CD4-positive, alpha-beta T cell treated with Interleukin-10 for 1 hour (primary cell): ENCODE results near the gene ALDH1B1.

Experiments
- DNase-seq: peaks from one replicate; pipeline ENCODE4 v3.0.0-alpha.2; 2020

ALDH1B1 gene

GRCh38 chr9:38417003-38417945 lies 24.8 kb downstream of the ALDH1B1 start:
- peak; percentile 34 for DNase-seq

GRCh38 chr9:38418366-38418765 lies 25.9 kb downstream of the ALDH1B1 start:
- no peak for DNase-seq

DNA sequence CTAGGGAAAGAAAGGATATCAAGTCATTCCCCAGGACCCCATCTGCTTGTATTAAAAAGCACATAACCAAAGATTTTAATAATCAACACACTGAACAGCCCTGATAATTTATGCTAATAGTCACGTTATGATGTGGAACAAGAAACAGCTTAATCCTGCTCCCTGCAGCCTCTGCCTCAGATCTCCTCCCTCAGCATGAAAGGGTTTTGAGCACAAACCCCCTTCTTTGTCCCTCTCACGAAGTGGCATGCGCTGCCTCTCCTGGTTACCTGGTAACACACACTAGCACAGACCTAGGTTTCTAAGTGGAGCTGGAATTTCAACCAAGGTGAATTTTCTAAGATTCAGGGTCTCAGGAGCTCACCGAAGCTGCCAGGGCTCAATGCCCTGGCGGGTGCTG lies 26.7 kb downstream of the ALDH1B1 start:
- DNase-seq, result no peak

DNA sequence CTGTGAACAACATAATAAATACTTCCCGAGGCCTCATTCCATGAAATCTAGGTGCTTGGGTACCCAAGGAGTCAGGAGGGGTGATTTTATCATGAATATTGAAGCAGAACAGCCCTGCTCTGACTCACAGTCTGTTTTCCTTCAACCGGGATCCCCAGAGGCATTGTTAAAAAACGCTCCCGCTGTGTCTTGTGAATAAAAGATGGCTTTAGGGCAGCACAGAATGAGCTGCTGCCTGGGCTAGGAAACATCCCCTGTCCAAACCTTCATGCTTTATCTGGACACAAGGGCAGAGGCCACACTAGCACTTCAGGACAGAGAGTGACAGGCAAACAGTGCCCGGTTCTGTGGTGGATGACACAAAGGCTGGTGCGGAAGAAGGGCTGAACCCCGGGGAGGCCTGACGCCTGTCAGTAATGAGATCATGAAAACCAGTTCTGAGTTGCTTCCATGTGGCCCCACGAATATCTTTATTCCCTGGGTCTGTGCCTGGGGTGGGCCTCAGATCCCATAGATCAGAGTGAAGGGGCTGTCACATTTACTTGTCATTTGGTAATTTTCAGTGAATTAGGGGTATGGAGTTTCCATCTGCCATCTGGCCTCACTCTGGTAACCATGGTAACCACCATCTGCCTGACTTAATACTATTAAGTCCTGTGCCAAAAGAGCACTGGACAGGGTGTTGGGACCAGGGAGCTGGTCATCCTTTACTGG lies 29.2 kb downstream of the ALDH1B1 start:
- DNase-seq, result no peak

DNA sequence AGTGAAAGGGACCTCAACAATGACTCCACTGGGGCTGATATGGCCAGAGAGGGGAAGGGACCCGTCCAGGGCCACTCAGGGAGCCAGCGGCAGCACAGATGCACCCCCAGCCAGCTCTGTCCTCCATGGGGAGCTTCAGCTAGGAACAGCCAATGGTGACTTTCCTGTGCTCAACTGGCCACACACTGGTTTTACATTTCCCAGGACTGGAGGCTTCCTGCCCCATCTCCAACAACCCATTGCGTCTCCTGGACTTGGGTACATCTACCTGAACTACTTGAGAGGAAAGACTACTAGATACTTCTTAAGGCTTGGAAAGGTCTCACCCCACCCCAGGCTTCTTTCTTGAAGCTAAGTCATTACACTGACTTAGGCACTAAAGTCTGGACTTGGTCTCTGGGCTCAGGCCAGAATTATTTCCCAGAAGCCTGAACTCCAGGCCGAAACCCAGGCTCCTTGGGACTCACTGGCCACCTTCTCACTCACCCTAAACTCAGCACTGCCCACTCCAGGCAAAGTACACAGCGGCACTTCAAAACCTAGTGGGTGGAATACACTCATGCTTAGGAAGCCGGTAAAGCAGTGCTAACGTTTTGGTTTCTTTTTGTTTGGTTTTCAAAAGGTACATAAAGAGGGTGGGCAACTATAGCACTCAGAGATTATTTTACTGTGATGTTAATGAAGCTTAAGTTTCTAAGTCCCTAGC lies 30.2 kb downstream of the ALDH1B1 start:
- no peak for DNase-seq

GRCh38 chr9:38423273-38423972 lies 30.9 kb downstream of the ALDH1B1 start:
- DNase-seq, result no peak

GRCh38 chr9:38423973-38424843 lies 31.7 kb downstream of the ALDH1B1 start, which contains the start of gene IGFBPL1:
IGFBPL1 (minus strand) TSS chr9:38424454; CDS start chr9:38424424, 30 bp downstream.
- no peak for DNase-seq

- DNase-seq, result no peak
These were observed 32.4 kb downstream of the ALDH1B1 start for GRCh38 chr9:38424918-38425317.

- DNase-seq, result no peak
These were observed 35.6 kb downstream of the ALDH1B1 start for GRCh38 chr9:38428062-38428461.

- DNase-seq, result no peak
These were observed 38.6 kb downstream of the ALDH1B1 start for GRCh38 chr9:38431116-38431515.

DNA sequence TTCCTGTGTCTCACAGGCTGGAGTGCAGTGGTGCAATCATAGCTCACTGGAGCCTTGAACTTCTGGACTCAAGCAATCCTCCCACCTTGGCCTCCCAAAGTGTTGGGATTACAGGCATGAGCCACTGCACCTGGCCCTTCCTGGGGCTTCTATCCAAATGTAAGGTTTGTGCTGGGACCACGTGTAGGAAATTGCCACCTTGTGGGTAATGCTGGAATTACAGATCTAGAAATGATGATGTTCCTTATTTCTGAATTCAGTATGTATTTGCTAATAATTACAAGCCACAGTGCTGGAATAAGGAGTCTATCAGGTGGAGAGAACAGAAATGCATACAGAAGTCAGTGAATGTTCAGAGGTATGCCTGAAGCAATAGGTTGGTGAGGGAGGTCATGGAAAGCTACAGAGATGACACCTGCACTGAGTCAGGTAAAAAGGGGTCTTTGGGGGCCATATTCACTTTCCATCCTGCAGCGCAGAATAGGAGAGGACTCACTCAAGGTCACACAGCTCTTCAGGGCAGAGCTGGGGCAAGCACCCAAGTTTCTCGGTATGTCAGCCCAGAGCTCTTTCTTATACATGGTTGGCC lies 40.5 kb downstream of the ALDH1B1 start:
- DNase-seq, result peak; percentile 28

GRCh38 chr9:38434365-38434764 lies 41.9 kb downstream of the ALDH1B1 start:
- DNase-seq, result no peak

DNA sequence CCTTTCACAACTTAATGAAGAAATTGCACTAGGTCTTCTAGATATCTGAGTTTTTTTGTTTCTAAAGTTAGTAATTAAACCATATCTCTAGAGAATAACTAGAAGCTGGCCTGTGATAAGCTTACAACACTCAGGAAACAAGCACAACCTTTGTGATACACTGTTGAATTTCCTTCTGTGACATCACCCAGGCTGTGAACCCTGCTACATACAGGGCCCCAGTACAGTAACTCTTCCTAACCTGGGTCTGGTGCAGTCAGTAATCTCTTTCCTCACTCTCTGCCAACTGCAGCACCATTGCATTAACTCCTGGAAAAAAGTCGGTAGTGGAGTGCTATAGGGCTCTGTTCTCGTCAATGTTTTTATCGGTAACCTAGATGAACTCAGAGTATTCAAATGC lies 42.4 kb downstream of the ALDH1B1 start:
- DNase-seq, result no peak

GRCh38 chr9:38435521-38435920 lies 43.0 kb downstream of the ALDH1B1 start:
- no peak for DNase-seq

DNA sequence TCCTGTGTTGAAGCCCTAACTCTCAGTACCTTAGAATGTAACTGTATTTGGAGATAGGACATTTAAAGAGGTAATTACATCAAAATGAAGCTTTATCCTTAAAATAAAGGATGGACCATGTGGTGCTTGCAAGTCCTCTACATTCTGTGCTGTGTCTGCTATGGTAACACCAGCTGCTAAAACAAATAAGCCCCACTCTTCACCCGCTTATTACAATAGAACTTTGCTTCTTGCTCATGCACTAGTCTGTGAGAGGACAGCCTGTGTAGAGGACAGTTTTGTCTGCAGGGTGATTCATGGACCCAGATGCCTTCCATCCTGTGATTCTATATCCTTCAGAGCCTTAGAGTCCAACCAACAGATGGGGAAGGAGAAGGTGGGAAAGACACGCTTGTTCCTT lies 44.2 kb downstream of the ALDH1B1 start:
- DNase-seq, result no peak

GRCh38 chr9:38437193-38437823 lies 44.8 kb downstream of the ALDH1B1 start:
- DNase-seq, result no peak

DNA sequence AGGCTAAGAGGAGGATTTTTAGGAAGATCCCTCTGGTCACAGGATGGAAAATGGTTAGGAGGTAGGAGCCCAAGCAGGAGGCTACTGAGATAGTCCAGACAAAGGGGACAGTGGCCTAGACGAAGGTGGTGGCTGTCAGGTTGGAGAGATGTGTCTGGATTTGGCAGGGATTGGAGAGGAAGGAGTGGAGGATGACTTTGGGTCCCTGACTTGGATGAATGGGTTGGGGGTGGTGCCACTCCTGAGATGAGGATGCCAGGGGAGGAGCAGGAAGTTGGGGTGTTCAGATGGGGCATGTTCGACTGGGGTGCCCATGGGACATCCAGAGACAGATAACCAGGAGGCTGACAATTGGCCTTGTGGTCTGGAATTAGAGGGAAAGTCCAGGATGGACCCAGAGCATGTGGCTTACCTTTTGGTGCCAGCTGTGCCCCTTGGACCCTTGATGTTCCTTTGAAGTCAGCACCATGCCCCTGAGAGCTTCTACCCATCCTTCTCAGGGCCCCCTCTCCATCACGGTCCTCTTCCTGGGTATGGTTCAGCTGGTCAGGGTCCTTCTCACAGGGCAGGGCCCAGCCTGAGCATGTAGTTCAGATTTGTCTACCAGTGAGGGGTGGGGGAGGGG lies 46.9 kb downstream of the ALDH1B1 start:
- DNase-seq, result no peak

- no peak for DNase-seq
These were observed 47.4 kb downstream of the ALDH1B1 start for GRCh38 chr9:38439916-38440301.

GRCh38 chr9:38440516-38440915 lies 48.0 kb downstream of the ALDH1B1 start:
- no peak for DNase-seq

DNA sequence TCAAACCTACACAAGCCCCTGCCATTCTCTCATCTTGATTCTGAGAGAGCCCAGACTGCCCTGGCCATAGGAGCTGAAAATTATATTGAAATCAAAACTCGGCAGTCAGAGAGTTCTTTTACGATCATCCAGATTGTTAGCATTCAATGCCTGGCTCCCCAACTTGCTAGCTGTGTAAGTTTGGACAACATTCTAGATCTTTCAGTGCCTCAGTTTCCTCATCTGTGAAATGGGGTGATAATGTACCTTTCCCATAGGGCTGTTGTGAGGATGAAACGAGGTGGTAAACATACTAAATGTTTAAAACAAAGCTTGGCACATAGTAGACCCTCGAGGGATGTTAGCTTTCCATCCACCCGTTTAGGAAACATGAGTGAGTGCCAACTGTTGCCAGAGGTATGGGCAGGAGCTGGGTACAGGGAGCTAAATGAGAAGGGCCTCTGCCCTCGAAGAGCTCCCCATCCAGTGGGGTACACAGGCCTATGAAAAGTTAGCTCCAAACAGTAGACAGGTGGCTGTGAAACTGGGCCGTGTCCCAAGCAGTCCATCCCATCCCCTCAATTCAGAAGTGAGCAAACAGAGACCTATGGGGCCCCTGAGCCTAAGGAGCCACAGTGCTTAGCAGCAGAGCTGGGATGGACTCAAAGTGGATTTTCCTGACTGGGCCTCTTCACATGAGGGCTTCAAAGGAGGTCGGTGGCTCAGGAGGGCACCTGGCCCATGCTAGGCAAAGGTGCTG lies 49.0 kb downstream of the ALDH1B1 start:
- DNase-seq, result no peak
